Suprapubic skin (tissue), 4 donors: ENCODE measurements around the gene MCU. TPM values are rescaled to one million over a fixed set of nuclear protein-coding genes. Genes with fewer than 3 reads are reported as not detected.

Source experiments
- DNase-seq, 2 donors: peaks; one replicate each; pipeline ENCODE4 v3.0.0-alpha.2; 2019; ENCODE audit warnings: low spot score in 2 of 2
- H3K27ac ChIP-seq: fragments of 200-600 bp; sonication (generic); one replicate; pipeline ENCODE4 v1.5.1; 2019
- H3K27me3 ChIP-seq: fragments of 200-600 bp; sonication (generic); one replicate; pipeline ENCODE4 v1.5.1; 2019
- H3K36me3 ChIP-seq: fragments of 200-600 bp; sonication (generic); one replicate; pipeline ENCODE4 v1.5.1; 2019
- H3K4me1 ChIP-seq: fragments of 200-600 bp; sonication (generic); one replicate; pipeline ENCODE4 v1.5.1; 2019
- H3K4me3 ChIP-seq: fragments of 200-600 bp; sonication (generic); one replicate; pipeline ENCODE4 v1.5.1; 2019; ENCODE audit warnings: mild to moderate bottlenecking
- H3K9me3 ChIP-seq: fragments of 200-600 bp; sonication (generic); one replicate; pipeline ENCODE4 v1.5.1; 2019
- EP300 ChIP-seq: sonication (generic); formaldehyde crosslinking; IDR thresholded peaks from one replicate; pipeline ENCODE4 v1.6.1; 2017; ENCODE audit warnings: antibody characterized with exemption
- POLR2A ChIP-seq, 2 donors: fragments of 450-650 bp; IDR thresholded peaks; one replicate each; pipeline ENCODE4 v1.6.1; 2017; ENCODE audit warnings: antibody characterized with exemption in 2 of 2, mild to moderate bottlenecking in 2 of 2, moderate library complexity in 2 of 2
- POLR2AphosphoS5 ChIP-seq, 3 donors: sonication (generic); formaldehyde crosslinking; IDR thresholded peaks; one replicate each; pipeline ENCODE4 v1.6.1; 2017; ENCODE audit warnings: antibody characterized with exemption in 3 of 3
- WGBS: methylation state at CpG from one replicate; pipeline ENCODE4 v1.1.5; 2018; 5-methylcytosine and 5-hydroxymethylcytosine counted together
- total RNA-seq, 4 donors: library from RNA; depleted of rRNA; stranded (reverse); fragments of >200 nt; gene quantifications; one replicate each; pipeline ENCODE4 v1.1.0, GENCODE V29; 2016
- TF ChIP-seq, protein P1 (sequence below), 2 donors: fragments of 200-600 bp in 1 of 2; fragments of 450-650 bp in 1 of 2; sonication (generic) in 1 of 2; IDR thresholded peaks; one replicate each; pipeline ENCODE4 v1.5.1; 2016 to 2019; ENCODE audit warnings: antibody characterized with exemption in 2 of 2, mild to moderate bottlenecking in 1 of 2, moderate library complexity in 1 of 2

The MCU gene
- total RNA-seq, 4 donors from 2014 or later: 28.3 to 31.7 (median 29.7) TPM

DNA sequence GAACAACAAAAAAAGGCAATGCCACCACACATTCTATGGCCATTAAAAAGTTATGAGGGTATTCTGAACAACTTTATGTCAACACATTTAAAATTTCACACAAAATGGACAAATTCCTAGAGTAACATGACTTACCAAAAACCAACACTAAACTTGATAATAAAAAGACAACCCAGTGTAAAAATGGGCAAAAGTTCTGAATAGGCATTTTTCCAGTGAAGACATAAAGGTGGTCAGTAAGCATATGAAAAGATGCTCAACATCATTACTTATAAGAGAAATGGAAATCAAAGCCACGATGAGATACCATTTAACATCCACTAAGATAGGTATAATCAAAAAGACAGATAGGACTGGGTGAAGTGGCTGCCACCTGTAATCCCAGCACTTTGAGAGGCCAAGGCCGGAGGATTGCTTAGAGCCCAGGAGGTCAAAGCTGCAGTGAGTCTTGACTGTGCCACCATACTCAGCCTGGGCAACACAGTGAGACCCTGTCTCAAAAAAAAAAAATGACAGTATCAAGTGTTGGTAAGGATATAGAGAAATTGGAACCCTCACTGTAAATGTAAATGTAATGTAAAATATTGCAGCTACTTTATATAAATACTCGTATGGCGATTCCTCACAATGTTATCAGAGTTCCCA is 130.5 kb downstream of the MCU start:
- TF ChIP-seq POLR2AphosphoS5 (IDR thresholded peaks at IDR 0.05) (no peak), EP300 (no peak), POLR2A (IDR thresholded peaks at IDR 0.05) (no peak)
- TF ChIP-seq, protein P1, sequence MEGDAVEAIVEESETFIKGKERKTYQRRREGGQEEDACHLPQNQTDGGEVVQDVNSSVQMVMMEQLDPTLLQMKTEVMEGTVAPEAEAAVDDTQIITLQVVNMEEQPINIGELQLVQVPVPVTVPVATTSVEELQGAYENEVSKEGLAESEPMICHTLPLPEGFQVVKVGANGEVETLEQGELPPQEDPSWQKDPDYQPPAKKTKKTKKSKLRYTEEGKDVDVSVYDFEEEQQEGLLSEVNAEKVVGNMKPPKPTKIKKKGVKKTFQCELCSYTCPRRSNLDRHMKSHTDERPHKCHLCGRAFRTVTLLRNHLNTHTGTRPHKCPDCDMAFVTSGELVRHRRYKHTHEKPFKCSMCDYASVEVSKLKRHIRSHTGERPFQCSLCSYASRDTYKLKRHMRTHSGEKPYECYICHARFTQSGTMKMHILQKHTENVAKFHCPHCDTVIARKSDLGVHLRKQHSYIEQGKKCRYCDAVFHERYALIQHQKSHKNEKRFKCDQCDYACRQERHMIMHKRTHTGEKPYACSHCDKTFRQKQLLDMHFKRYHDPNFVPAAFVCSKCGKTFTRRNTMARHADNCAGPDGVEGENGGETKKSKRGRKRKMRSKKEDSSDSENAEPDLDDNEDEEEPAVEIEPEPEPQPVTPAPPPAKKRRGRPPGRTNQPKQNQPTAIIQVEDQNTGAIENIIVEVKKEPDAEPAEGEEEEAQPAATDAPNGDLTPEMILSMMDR (IDR thresholded peaks at IDR 0.05): no peak
- H3K36me3 ChIP-seq: no peaks in the 10 kb centered on the region
- 98% methylated on average over 4 of the region's 4 CpGs for WGBS
- no peak overlapping the region for H3K27ac ChIP-seq
- no peaks in the 10 kb centered on the region for H3K27me3 ChIP-seq
- peaks cover 3% of the 10 kb centered on the region for H3K4me1 ChIP-seq
- DNase-seq: no peak
- H3K9me3 ChIP-seq: no peaks in the 10 kb centered on the region
- no peak overlapping the region for H3K4me3 ChIP-seq

DNA sequence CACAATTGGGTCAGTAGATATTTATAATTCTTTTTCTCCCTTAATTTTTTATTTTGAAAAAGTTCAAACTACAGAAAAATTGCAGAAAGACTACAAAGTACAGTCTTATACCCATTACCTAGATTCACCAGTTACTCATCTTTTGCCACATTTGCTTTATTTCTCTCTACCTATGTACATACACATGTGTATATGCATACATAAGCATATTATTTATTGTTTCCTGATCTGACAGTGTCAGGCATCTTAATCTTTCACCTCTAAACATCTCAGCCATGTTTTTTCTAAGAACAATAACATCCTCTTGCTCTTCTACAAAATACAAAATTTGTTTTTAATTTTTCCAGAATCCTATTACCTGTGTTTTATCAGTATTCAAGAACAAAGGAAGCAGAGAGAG is 133.2 kb downstream of the MCU start:
- no peaks in the 10 kb centered on the region for H3K27me3 ChIP-seq
- H3K36me3 ChIP-seq: no peaks in the 10 kb centered on the region
- TF ChIP-seq EP300 (no peak), POLR2A (IDR thresholded peaks at IDR 0.05) (no peak), POLR2AphosphoS5 (IDR thresholded peaks at IDR 0.05) (no peak)
- TF ChIP-seq, protein P1 (IDR thresholded peaks at IDR 0.05): no peak
- no peaks in the 10 kb centered on the region for H3K4me1 ChIP-seq
- H3K4me3 ChIP-seq: no peak overlapping the region
- DNase-seq: no peak
- no peak overlapping the region for H3K27ac ChIP-seq
- H3K9me3 ChIP-seq: no peaks in the 10 kb centered on the region

DNA sequence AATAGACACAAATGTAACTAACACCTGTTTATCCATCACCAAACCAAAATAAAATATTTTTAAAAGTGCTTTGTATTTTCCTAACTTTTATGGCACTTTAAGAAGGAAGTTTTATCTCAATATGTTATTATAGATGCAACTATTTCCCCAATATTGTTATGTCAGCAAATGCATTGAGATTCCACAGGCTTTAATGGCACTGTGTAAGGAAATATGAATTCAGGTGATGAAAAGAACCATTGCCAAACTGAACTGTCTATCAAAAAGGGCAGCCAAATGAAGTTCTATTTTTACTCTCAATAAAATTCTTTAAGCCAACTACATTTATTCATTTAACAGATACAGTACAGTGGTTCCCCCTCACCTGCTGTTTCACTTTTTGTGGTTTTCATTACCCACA is 134.4 kb downstream of the MCU start:
- Histone ChIP-seq H3K9me3 (no peaks in the 10 kb centered on the region), H3K36me3 (no peaks in the 10 kb centered on the region), H3K27ac (no peak overlapping the region), H3K4me1 (no peaks in the 10 kb centered on the region), H3K4me3 (no peak overlapping the region), H3K27me3 (no peaks in the 10 kb centered on the region)
- no peak for TF ChIP-seq POLR2AphosphoS5 (IDR thresholded peaks at IDR 0.05)
- TF ChIP-seq, protein P1 (IDR thresholded peaks at IDR 0.05): no peak
- no peak for DNase-seq

DNA sequence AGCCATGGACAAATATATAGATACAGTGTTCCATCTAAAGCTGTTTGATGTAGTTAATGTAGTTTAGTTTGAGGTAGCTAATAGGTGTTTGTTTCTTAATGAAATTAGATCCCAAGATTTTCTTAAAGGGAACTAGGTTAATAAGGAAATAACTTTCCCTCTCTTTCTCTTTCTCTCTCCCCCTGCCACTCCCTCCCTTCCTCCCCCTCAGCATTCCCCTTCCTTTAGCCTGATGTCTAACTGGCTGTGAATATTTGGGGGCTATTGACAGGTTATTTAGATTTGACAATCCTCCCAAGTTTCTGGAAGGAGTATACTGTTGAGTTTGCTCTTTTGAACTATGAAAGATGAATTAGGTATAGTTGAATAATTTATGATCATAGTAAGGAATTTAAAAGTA is 136.4 kb downstream of the MCU start:
- Histone ChIP-seq H3K4me1 (peaks cover 8% of the 10 kb centered on the region), H3K27me3 (no peaks in the 10 kb centered on the region), H3K27ac (no peak overlapping the region), H3K4me3 (no peak overlapping the region), H3K36me3 (no peaks in the 10 kb centered on the region), H3K9me3 (no peaks in the 10 kb centered on the region)
- TF ChIP-seq POLR2AphosphoS5 (IDR thresholded peaks at IDR 0.05): no peak
- TF ChIP-seq POLR2A (IDR thresholded peaks at IDR 0.05): no peak
- TF ChIP-seq, protein P1 (IDR thresholded peaks at IDR 0.05): no peak
- TF ChIP-seq EP300: no peak
- no peak for DNase-seq

DNA sequence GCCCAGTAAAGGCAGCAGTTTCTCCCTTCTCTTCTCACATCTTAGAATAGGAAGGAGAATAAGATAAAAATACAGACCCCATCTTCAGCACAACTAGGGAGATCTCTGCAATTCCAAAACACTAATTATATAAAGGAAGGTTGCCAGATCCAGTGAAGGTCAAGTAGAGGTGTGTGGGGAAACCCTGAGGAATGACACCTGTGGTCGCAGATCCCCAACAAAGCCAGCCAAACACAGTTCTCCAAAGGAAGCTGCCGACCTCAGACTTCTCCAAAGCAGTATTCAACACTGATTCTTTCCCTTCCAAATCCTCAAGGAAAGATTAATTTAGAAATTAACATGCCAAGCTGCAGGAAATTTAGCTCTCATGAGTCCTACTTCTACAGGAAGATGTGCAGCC is 138.7 kb downstream of the MCU start:
- TF ChIP-seq, protein P1 (IDR thresholded peaks at IDR 0.05): no peak
- no peak for TF ChIP-seq POLR2A (IDR thresholded peaks at IDR 0.05)
- no peak for TF ChIP-seq EP300
- no peak for TF ChIP-seq POLR2AphosphoS5 (IDR thresholded peaks at IDR 0.05)
- no peak overlapping the region for H3K27ac ChIP-seq
- peaks cover 5% of the 10 kb centered on the region for H3K36me3 ChIP-seq
- no peaks in the 10 kb centered on the region for H3K27me3 ChIP-seq
- no peak overlapping the region for H3K4me3 ChIP-seq
- H3K9me3 ChIP-seq: no peaks in the 10 kb centered on the region
- peaks cover 8% of the 10 kb centered on the region for H3K4me1 ChIP-seq
- no peak for DNase-seq
- WGBS: 63% methylated on average over 2 of the region's 2 CpGs
